ACC112 (cell line): ENCODE results near the gene HACD4.
"Not testable (repeated sequence)": the region's sequence is repeated elsewhere in the genome, so short reads cannot be mapped to it uniquely, and the experiment has no call there.

Experiments used
- H2AFZ ChIP-seq: fragments of 200-600 bp; sonication (generic); one replicate; pipeline ENCODE4 v1.6.0; 2017; ENCODE audit warnings: antibody characterized with exemption, low read length; ENCODE audit not compliant: unreplicated experiment
- H3K27ac ChIP-seq: fragments of 200-600 bp; sonication (generic); 2 replicates; pipeline ENCODE4 v1.5.1; 2014; ENCODE audit warnings: low read depth, mild to moderate bottlenecking, antibody characterized with exemption, low read length, moderate library complexity
- H3K27me3 ChIP-seq: fragments of 200-600 bp; sonication (generic); 2 replicates; pipeline ENCODE4 v1.6.1; 2014; ENCODE audit warnings: mild to moderate bottlenecking, antibody characterized with exemption, low read length, moderate library complexity, mixed read lengths; ENCODE audit not compliant: insufficient read depth
- H3K36me3 ChIP-seq: fragments of 200-600 bp; sonication (generic); 2 replicates; pipeline ENCODE4 v1.6.1; 2016; ENCODE audit warnings: mild to moderate bottlenecking, antibody characterized with exemption, low read length, moderate library complexity, mixed read lengths; ENCODE audit not compliant: insufficient read depth
- H3K4me1 ChIP-seq: fragments of 200-600 bp; sonication (generic); one replicate; pipeline ENCODE4 v1.6.1; 2016; ENCODE audit warnings: low read length, mixed read lengths; ENCODE audit not compliant: insufficient read depth, unreplicated experiment, control insufficient read depth
- H3K4me3 ChIP-seq: fragments of 200-600 bp; sonication (generic); 2 replicates; pipeline ENCODE4 v1.5.1; 2014; ENCODE audit warnings: mild to moderate bottlenecking, low read depth, low read length
- H3K79me2 ChIP-seq: fragments of 200-600 bp; sonication (generic); one replicate; pipeline ENCODE4 v1.6.0; 2016; ENCODE audit warnings: low read length; ENCODE audit not compliant: control insufficient read depth, unreplicated experiment, insufficient read depth

HACD4 gene

DNA sequence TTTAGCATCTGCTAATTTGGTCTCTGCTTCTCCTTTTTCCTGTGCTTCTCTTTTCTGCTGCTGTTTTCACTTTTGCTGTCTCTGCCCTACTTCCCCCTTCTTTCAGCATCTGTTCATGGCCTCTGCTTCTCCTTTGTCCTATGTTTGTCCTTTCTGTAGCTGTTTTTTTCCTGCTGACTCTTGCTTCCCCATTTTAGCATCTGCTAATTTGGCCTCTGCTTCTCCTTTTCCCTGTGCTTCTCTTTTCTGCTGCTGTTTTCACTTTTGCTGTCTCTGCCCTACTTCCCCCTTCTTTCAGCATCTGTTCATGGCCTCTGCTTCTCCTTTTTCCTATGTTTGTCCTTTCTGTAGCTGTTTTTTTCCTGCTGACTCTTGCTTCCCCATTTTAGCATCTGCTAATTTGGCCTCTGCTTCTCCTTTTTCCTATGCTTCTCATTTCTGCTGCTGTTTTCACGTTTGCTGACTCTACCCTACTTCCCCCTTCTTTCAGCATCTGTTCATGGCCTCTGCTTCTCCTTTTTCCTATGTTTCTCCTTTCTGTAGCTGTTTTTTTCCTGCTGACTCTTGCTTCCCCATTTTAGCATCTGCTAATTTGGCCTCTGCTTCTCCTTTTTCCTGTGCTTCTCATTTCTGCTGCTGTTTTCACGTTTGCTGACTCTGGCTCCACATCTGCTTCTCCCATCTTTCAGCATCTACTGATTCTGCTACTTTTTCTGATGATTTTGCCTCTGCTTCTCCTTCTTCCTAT, 57.1 kb downstream of the HACD4 start:
- not testable (repeated sequence) for H3K27ac ChIP-seq, H3K4me3 ChIP-seq, H3K4me1 ChIP-seq, H3K79me2 ChIP-seq, H2AFZ ChIP-seq, H3K27me3 ChIP-seq
- H3K36me3 ChIP-seq, result peaks cover 11% of the 10 kb centered on the region; the same call in 1 of the 2 replicates

DNA sequence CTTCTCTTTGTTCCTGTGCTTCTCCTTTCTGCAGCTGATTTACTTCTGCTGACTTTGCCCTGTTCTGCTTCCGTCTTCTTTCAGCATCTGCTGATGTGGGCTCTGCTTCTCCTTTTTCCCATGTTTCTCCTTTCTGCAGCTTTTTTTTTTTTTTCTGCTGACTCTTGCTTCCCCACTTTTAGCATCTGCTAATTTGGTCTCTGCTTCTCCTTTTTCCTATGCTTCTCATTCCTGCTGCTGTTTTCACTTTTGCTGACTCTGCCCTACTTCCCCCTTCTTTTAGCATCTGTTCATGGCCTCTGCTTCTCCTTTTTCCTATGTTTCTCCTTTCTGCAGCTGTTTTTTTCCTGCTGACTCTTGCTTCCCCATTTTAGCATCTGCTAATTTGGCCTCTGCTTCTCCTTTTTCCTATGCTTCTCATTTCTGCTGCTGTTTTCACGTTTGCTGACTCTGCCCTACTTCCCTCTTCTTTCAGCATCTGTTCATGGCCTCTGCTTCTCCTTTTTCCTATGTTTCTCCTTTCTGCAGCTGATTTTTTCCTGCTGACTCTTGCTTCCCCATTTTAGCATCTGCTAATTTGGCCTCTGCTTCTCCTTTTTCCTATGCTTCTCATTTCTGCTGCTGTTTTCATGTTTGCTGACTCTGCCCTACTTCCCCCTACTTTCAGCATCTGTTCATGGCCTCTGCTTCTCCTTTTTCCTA, 58.0 kb downstream of the HACD4 start:
- not testable (repeated sequence) for H3K4me3 ChIP-seq, H3K27me3 ChIP-seq, H3K4me1 ChIP-seq, H3K27ac ChIP-seq, H3K79me2 ChIP-seq, H2AFZ ChIP-seq
- H3K36me3 ChIP-seq, result peaks cover 11% of the 10 kb centered on the region; the same call in 1 of the 2 replicates

DNA sequence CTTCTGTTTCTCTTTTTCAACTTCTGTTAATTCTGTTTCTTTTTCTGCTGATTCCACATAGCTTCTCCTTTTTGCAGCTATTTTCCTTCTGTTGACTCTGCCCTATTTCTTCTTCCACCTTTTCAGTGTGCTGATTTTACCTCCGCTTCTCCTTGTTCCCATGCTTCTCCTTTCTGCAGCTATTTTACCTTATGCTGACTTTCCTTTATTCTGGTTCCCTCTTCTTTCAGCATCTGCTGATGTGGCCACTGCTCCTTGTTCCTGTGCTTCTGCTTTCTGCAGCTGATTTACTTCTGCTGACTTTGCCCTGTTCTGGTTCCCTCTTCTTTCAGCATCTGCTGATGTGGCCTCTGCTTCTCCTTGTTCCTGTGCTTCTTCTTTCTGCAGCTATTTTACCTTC, 58.8 kb downstream of the HACD4 start:
- peaks cover 11% of the 10 kb centered on the region; the same call in 1 of the 2 replicates for H3K36me3 ChIP-seq
- H3K4me1 ChIP-seq, result no peaks in the 10 kb centered on the region
- no peak overlapping the region for H2AFZ ChIP-seq
- no peaks in the 10 kb centered on the region for H3K79me2 ChIP-seq
- no peaks in the 10 kb centered on the region for H3K27me3 ChIP-seq
- no peak overlapping the region for H3K4me3 ChIP-seq
- H3K27ac ChIP-seq, result no peak overlapping the region

DNA sequence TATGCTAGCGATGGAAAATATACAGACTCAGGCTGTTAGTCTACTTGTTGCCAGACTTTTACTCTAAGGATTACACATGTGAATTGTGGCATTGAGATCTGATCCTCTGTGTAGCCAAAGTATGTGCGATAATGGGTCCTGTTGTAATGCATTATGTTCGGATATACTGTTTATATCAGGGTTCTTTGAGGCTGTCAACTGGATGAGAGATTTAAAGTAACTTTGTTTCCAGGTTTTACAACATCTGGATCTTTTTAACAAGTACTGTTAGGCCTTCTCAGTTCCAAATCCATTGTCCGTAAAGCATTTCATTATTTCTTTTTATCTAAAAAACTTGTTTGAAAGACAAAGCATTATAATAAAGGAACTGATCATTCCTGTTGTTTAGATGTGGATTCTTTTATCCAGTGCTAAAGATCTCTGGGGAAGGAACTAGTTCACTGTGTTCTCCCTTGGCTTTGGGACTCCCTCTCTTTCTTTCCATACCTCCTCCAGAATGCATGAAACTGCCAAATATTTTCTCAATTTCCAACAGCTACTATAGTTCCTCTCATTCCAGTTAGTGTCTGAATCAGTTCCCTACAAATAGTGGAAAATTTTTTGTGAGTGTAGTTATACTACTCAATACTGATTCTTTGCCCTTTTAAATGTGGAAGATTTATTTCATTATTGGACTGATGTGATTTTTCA, 68.8 kb downstream of the HACD4 start:
- Histone ChIP-seq H3K36me3 (no peaks in the 10 kb centered on the region), H3K27me3 (no peaks in the 10 kb centered on the region), H3K4me1 (no peaks in the 10 kb centered on the region), H3K4me3 (no peak overlapping the region), H2AFZ (no peak overlapping the region), H3K27ac (no peak overlapping the region), H3K79me2 (no peaks in the 10 kb centered on the region)

DNA sequence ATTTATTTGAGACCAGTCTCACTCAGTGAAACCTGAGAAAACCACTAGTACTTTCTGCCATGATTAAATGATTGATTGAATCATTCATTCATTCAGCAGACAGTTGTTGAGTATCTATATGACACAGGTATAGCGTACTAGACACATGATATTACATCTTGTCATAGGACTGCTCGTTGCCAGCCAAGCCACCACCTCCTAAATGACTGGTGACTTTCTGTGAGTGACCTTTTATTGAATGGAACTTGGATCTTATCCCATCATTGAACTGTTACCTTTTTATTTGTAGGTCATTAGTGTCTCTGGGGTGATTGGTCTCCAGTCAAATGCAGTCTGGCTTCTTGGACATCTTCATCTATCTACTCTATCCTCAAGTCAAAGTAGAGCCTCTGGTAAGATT, 80.7 kb downstream of the HACD4 start:
- Histone ChIP-seq H3K27ac (no peak overlapping the region), H3K4me3 (no peak overlapping the region), H3K27me3 (no peaks in the 10 kb centered on the region), H3K79me2 (no peaks in the 10 kb centered on the region), H2AFZ (no peak overlapping the region), H3K4me1 (no peaks in the 10 kb centered on the region), H3K36me3 (peaks cover 11% of the 10 kb centered on the region)
